Neural cell (in vitro differentiated cells): ENCODE data around the gene SIGLEC6.

Experiments used
- CTCF ChIP-seq: fragments of 450-650 bp; IDR thresholded peaks from 2 replicates; pipeline ENCODE4 v1.5.1; 2014; ENCODE audit warnings: antibody characterized with exemption, mild to moderate bottlenecking, moderate library complexity; ENCODE audit not compliant: poor library complexity, severe bottlenecking
- EZH2 ChIP-seq: fragments of 200-600, 300-800 bp; shearing (Covaris generic), sonication (generic); IDR thresholded peaks from 2 replicates; pipeline ENCODE4 v1.6.1; 2014; ENCODE audit warnings: antibody characterized with exemption, low read length, borderline replicate concordance, mild to moderate bottlenecking; ENCODE audit not compliant: insufficient read depth, poor library complexity, severe bottlenecking

- no peak for TF ChIP-seq CTCF
- TF ChIP-seq EZH2, result no peak
Measured at GRCh38 chr19:51471527-51471926, 59.9 kb downstream of the SIGLEC6 start.
